DOHH2 (cell line): Measurements from ENCODE around the gene PLA2G4B.

Experiments used
- H3F3A ChIP-seq: fragments of 200-600 bp; sonication (generic), shearing (Covaris generic); 2 replicates; pipeline ENCODE4 v1.6.0; 2016; ENCODE audit warnings: antibody characterized with exemption, mild to moderate bottlenecking; ENCODE audit not compliant: control insufficient read depth, insufficient read depth
- H3K27ac ChIP-seq: fragments of 200-600 bp; sonication (generic); 2 replicates; pipeline ENCODE4 v1.5.1; 2014; ENCODE audit warnings: low read depth, mild to moderate bottlenecking, low read length, moderate library complexity
- H3K27me3 ChIP-seq: fragments of 200-600 bp; sonication (generic); 2 replicates; pipeline ENCODE4 v1.6.1; 2014; ENCODE audit warnings: mild to moderate bottlenecking, low read length, mixed read lengths; ENCODE audit not compliant: control insufficient read depth
- H3K36me3 ChIP-seq: fragments of 200-600 bp; sonication (generic); 2 replicates; pipeline ENCODE4 v1.6.1; 2014; ENCODE audit warnings: mild to moderate bottlenecking, low read length, moderate library complexity, mixed read lengths; ENCODE audit not compliant: control insufficient read depth
- H3K4me1 ChIP-seq: fragments of 200-600 bp; sonication (generic); 2 replicates; pipeline ENCODE4 v1.6.1; 2014; ENCODE audit warnings: mild to moderate bottlenecking, low read length, mixed read lengths; ENCODE audit not compliant: control insufficient read depth
- H3K4me2 ChIP-seq: fragments of 200-600 bp; sonication (generic); 2 replicates; pipeline ENCODE4 v1.6.0; 2014; ENCODE audit warnings: mild to moderate bottlenecking, low read length, moderate library complexity
- H3K4me3 ChIP-seq: fragments of 200-600 bp; sonication (generic); 2 replicates; pipeline ENCODE4 v1.5.1; 2014; ENCODE audit warnings: mild to moderate bottlenecking, low read length, mixed read lengths
- H3K79me2 ChIP-seq: fragments of 200-600 bp; sonication (generic); 2 replicates; pipeline ENCODE4 v1.6.1; 2014; ENCODE audit warnings: mild to moderate bottlenecking, low read length, mixed read lengths; ENCODE audit not compliant: control insufficient read depth
- H3K9me2 ChIP-seq: fragments of 200-600 bp; sonication (generic); replicated peaks from 2 replicates; pipeline ENCODE4 v1.6.1; 2014; ENCODE audit warnings: mild to moderate bottlenecking, low read length, mixed read lengths; ENCODE audit not compliant: control insufficient read depth
- H3K9me3 ChIP-seq: fragments of 200-600 bp; sonication (generic); 2 replicates; pipeline ENCODE4 v1.6.1; 2014; ENCODE audit warnings: antibody characterized with exemption, low read length, mixed read lengths; ENCODE audit not compliant: control insufficient read depth, insufficient read depth
- H4K20me1 ChIP-seq: fragments of 200-600 bp; sonication (generic); 2 replicates; pipeline ENCODE4 v1.6.0; 2014; ENCODE audit warnings: low read depth, mild to moderate bottlenecking, antibody characterized with exemption, low read length, moderate library complexity; ENCODE audit not compliant: control insufficient read depth, insufficient read depth
- EZH2phosphoT487 ChIP-seq: fragments of 200-600 bp; sonication (generic); IDR thresholded peaks from 2 replicates; pipeline ENCODE4 v1.6.1; 2017; ENCODE audit warnings: borderline replicate concordance, mild to moderate bottlenecking, antibody characterized with exemption, low read length, moderate library complexity, mixed read lengths
- TF ChIP-seq, protein P1 (sequence below): fragments of 200-600 bp; sonication (generic); IDR thresholded peaks from one replicate; pipeline ENCODE4 v1.5.1; 2014; ENCODE audit warnings: antibody characterized with exemption, mild to moderate bottlenecking, low read depth, low read length; ENCODE audit not compliant: poor library complexity, severe bottlenecking

PLA2G4B gene

DNA sequence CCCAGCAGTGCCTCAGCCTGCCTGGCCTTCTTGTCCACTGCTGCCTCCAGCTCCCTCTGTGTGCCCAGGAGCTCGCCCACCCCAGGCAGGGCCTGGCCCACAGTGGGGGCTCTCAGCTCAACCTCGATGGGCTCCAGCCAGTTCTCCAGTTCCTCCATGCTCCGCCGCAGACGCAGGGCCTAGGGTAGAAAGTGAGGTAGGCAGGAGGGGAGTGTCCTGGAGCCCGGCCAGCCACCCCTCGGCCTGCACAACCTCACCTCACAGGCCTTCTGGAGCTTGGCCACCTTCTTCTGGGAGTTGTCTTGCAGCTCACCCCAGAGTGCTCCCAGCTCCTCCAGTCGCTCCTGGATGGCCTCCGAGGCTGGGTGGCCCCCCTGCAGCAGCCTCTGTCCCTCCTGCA is 18.7 kb downstream of the PLA2G4B start:
- TF ChIP-seq EZH2phosphoT487 = no peak
- no peaks in the 10 kb centered on the region for H3K4me1 ChIP-seq
- no peaks in the 10 kb centered on the region for H3K9me3 ChIP-seq
- H3K79me2 ChIP-seq = no peaks in the 10 kb centered on the region
- no peaks in the 10 kb centered on the region for H3K36me3 ChIP-seq
- no peaks in the 10 kb centered on the region for H4K20me1 ChIP-seq
- no peaks in the 10 kb centered on the region for H3K27me3 ChIP-seq
- H3K9me2 ChIP-seq = no peaks in the 10 kb centered on the region
- H3K4me2 ChIP-seq = no peak overlapping the region
- no peak overlapping the region for H3K4me3 ChIP-seq
- no peaks in the 10 kb centered on the region for H3F3A ChIP-seq
- H3K27ac ChIP-seq = no peak overlapping the region

DNA sequence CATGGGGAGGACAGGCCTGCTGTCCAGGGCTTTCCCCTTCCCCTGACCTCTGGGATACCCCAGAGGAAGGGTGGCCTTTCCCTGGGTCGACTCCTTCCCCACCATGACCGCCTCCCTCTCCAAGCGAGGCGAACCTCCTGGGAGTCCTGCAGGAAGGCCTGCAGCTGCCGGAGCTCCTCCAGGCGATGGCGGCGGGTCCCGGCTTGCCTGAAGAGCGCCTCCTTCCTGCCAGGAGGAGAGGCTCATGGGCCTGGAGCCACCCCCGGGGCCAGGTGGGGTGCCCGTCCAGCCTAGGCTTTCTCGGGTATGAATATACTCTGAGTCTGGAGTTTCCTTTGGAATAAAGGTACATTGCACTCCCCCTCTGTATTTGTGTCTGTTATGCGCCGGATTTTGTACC is 20.1 kb downstream of the PLA2G4B start:
- Histone ChIP-seq H3K9me2 (no peaks in the 10 kb centered on the region), H4K20me1 (no peaks in the 10 kb centered on the region), H3K79me2 (no peaks in the 10 kb centered on the region), H3K27me3 (no peaks in the 10 kb centered on the region), H3F3A (no peaks in the 10 kb centered on the region), H3K4me3 (no peak overlapping the region), H3K27ac (no peak overlapping the region), H3K36me3 (no peaks in the 10 kb centered on the region), H3K9me3 (no peaks in the 10 kb centered on the region), H3K4me2 (no peak overlapping the region), H3K4me1 (no peaks in the 10 kb centered on the region)
- TF ChIP-seq, protein P1, sequence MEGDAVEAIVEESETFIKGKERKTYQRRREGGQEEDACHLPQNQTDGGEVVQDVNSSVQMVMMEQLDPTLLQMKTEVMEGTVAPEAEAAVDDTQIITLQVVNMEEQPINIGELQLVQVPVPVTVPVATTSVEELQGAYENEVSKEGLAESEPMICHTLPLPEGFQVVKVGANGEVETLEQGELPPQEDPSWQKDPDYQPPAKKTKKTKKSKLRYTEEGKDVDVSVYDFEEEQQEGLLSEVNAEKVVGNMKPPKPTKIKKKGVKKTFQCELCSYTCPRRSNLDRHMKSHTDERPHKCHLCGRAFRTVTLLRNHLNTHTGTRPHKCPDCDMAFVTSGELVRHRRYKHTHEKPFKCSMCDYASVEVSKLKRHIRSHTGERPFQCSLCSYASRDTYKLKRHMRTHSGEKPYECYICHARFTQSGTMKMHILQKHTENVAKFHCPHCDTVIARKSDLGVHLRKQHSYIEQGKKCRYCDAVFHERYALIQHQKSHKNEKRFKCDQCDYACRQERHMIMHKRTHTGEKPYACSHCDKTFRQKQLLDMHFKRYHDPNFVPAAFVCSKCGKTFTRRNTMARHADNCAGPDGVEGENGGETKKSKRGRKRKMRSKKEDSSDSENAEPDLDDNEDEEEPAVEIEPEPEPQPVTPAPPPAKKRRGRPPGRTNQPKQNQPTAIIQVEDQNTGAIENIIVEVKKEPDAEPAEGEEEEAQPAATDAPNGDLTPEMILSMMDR = no peak
- no peak for TF ChIP-seq EZH2phosphoT487

DNA sequence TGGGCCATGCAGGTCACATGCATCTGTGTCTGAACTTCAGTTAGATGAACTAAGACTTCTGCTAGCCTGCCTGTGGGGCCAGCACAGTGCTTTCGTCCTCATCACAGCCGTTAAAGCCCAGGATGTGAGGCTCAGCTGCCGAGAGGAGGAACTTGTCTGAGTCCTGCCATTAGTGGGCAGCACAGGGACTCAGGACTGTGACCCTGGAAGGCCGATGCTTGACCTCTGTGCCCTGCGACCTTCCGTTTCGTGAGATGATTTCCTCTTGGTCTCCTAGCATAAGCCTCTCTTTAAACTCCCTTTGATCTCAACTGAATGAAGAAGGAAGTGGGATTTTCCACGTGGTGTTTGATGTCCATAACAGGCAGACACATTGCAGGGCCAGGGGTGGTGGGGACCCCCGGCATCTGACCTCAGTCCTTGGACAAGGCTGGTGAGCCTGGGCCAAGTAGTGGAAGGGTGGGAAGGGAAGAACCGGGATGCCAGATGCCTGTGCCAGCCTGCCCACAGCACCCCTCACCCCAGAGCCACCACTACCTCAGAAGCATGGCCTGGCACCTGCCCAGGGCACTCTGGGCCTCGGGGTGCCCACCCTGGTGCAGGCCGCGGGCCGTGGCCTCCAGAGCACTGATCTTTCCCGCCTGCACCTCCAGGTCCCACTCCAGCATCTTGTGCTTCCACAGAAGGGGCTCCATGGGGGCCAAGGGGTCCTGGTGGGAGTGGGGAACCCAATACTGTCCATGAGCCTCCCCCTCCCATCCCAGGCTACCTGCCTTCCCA is 21.6 kb downstream of the PLA2G4B start:
- no peaks in the 10 kb centered on the region for H3F3A ChIP-seq
- H3K9me2 ChIP-seq = no peaks in the 10 kb centered on the region
- TF ChIP-seq, protein P1 = no peak
- TF ChIP-seq EZH2phosphoT487 = no peak
- H3K27ac ChIP-seq = no peak overlapping the region
- H3K4me2 ChIP-seq = no peak overlapping the region
- no peaks in the 10 kb centered on the region for H3K9me3 ChIP-seq
- H3K27me3 ChIP-seq = no peaks in the 10 kb centered on the region
- no peaks in the 10 kb centered on the region for H3K36me3 ChIP-seq
- no peak overlapping the region for H3K4me3 ChIP-seq
- H4K20me1 ChIP-seq = no peaks in the 10 kb centered on the region
- H3K4me1 ChIP-seq = no peaks in the 10 kb centered on the region
- H3K79me2 ChIP-seq = no peaks in the 10 kb centered on the region

DNA sequence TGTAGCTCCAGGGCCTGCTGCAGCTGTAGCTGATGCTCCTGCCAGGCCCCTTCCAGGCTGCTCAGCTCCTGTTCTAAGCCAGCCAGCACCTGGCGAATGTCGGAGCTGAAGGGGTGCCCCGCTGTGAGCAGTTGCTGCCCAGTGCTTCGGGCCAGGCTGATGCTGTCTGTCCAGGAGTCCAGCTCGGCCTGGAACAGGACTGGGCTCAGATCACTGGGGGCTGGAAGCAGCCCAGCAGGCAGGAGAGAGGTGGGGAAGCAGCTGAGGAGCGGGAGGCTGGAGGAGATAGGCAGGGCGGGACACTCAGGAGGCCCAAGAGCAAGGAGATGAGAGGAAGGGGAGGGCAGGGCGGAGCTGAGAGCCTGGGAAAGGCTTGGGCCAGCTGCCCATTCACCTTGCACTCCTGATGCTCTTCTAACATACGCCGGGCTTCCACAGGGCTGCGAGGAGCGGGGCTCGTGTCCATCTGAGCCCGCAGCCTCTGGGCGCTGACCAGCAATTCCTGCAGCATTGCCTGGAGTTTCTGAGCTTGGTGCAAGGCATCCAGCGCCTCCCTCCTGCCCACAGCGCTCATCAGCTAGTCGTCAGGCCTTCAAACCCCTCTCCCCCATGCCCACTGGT is 23.2 kb downstream of the PLA2G4B start:
- Histone ChIP-seq H3K9me2 (no peaks in the 10 kb centered on the region), H3K4me2 (no peak overlapping the region), H3K36me3 (no peaks in the 10 kb centered on the region), H4K20me1 (no peaks in the 10 kb centered on the region), H3K4me1 (no peaks in the 10 kb centered on the region), H3F3A (no peaks in the 10 kb centered on the region), H3K4me3 (no peak overlapping the region), H3K27ac (no peak overlapping the region), H3K9me3 (no peaks in the 10 kb centered on the region), H3K79me2 (no peaks in the 10 kb centered on the region), H3K27me3 (no peaks in the 10 kb centered on the region)
- TF ChIP-seq, protein P1 = no peak
- TF ChIP-seq EZH2phosphoT487 = no peak
